SK-N-MC (cell line): Measurements from ENCODE around the gene OR13J1.

Experiments
- EZH2 ChIP-seq: fragments of 200-600 bp; sonication (generic); IDR thresholded peaks from one replicate; pipeline ENCODE4 v1.6.1; 2017; ENCODE audit warnings: antibody characterized with exemption
- FOXP2 ChIP-seq: optimal IDR thresholded peaks from 2 replicates; pipeline ENCODE3; 2011; ENCODE audit warnings: mild to moderate bottlenecking, moderate library complexity; ENCODE audit not compliant: insufficient read depth; ENCODE audit errors: extremely low read length, control extremely low read depth
- POLR2AphosphoS5 ChIP-seq: IDR thresholded peaks from 2 replicates; pipeline ENCODE4 v1.6.1; 2012; ENCODE audit warnings: mild to moderate bottlenecking, low read depth, low read length, borderline replicate concordance

GRCh38 chr9:35912791-35913400 is 42.7 kb upstream of the OR13J1 start:
- TF ChIP-seq EZH2 (no peak), POLR2AphosphoS5 (no peak), FOXP2 (no peak)
